HepG2 (cell line): Measurements from ENCODE around the gene MACROD2. TPM values are rescaled to one million over a fixed set of nuclear protein-coding genes. Genes with fewer than 3 reads are reported as not detected.

Source experiments
- ATAC-seq: fragments of 200-7000 bp; cut with Tn5 transposase; 3 replicates; pipeline ENCODE4 v1.9.1; 2020; ENCODE audit warnings: mild to moderate bottlenecking, moderate library complexity
- BruUV-seq: library from RNA; stranded (reverse); fragments of 400-500 nt; replicated peaks from 2 replicates; lab custom pipeline; 2021; lab: Mats Ljungman, UMichigan
- CTCF ChIA-PET: fragments of 300-600 bp; formaldehyde crosslinking; extraction: SDS; loops from one replicate; lab custom pipeline; 2021; ENCODE audit warnings: low total read pairs, inconsistent platforms, low intra/inter-chr PET ratio; lab: Yijun Ruan, JAX
- POLR2A ChIA-PET: fragments of 350-600 bp; sonication (Branson Sonifier 250); formaldehyde crosslinking; loops from one replicate; lab custom pipeline; 2020; ENCODE audit warnings: antibody characterized with exemption, inconsistent platforms; lab: Yijun Ruan, JAX
- DNase-seq: peaks from one replicate; pipeline ENCODE4 v3.0.0-alpha.2; 2015; ENCODE audit warnings: low spot score
- FAIRE-seq: peaks from 3 replicates; lab custom pipeline; 2011; peaks lifted over from hg19 to GRCh38; lab: Jason Lieb, UNC
- H2AFZ ChIP-seq: one replicate; pipeline ENCODE4 v1.6.1; 2011; ENCODE audit warnings: low read length, inconsistent platforms
- H3K27ac ChIP-seq: fragments of 300-600 bp; 3 replicates; pipeline ENCODE4 v1.8.0; 2011; ENCODE audit warnings: mixed run types, mild to moderate bottlenecking, mixed read lengths, low read length, inconsistent platforms; ENCODE audit not compliant: insufficient read depth; ENCODE audit errors: extremely low read length
- H3K27me3 ChIP-seq, 2 experiments: fragments of 200-600 bp in 1 of 2; 2 replicates in 1 of 2; 3 replicates in 1 of 2; pipeline versions ENCODE4 v1.6.0 to v1.8.0; 2011; ENCODE audit warnings: low read length in 2 of 2, mild to moderate bottlenecking in 2 of 2, moderate library complexity in 2 of 2, inconsistent platforms in 1 of 2; ENCODE audit not compliant: insufficient read depth in 2 of 2, control insufficient read depth in 1 of 2
- H3K36me3 ChIP-seq, 2 experiments: fragments of 200-600 bp in 1 of 2; replicated peaks in 1 of 2; 2 replicates in 1 of 2; 3 replicates in 1 of 2; pipeline versions ENCODE4 v1.5.1 to v1.8.0; 2011; ENCODE audit warnings: low read length in 2 of 2, inconsistent platforms in 1 of 2; ENCODE audit not compliant: insufficient read depth in 2 of 2, control insufficient read depth in 1 of 2
- H3K4me1 ChIP-seq: 2 replicates; pipeline ENCODE4 v1.5.1; 2012; ENCODE audit warnings: low read length, inconsistent platforms; ENCODE audit not compliant: insufficient read depth
- H3K4me2 ChIP-seq: 2 replicates; pipeline ENCODE4 v1.6.0; 2011; ENCODE audit warnings: low read depth, low read length, inconsistent platforms
- H3K4me3 ChIP-seq, 3 experiments: fragments of 200-600 bp in 1 of 3; sonication (generic), shearing (Covaris generic) in 1 of 3; replicated peaks in 1 of 3; 2 replicates each; pipeline ENCODE4 v1.5.1; 2011 to 2016; ENCODE audit warnings: low read length in 3 of 3, inconsistent platforms in 2 of 3, low read depth in 2 of 3, mild to moderate bottlenecking in 2 of 3, control low read depth in 1 of 3, mixed read lengths in 1 of 3; ENCODE audit not compliant: insufficient read depth in 1 of 3
- H3K79me2 ChIP-seq: one replicate; pipeline ENCODE4 v1.6.1; 2011; ENCODE audit warnings: low read length, inconsistent platforms; ENCODE audit not compliant: insufficient read depth
- H3K9ac ChIP-seq: 2 replicates; pipeline ENCODE4 v1.6.0; 2011; ENCODE audit warnings: mild to moderate bottlenecking, low read depth, low read length, inconsistent platforms; ENCODE audit not compliant: insufficient read depth
- H3K9me3 ChIP-seq: 2 replicates; pipeline ENCODE4 v1.5.1; 2012; ENCODE audit warnings: mild to moderate bottlenecking, low read length
- H4K20me1 ChIP-seq: 2 replicates; pipeline ENCODE4 v1.6.0; 2011; ENCODE audit warnings: inconsistent platforms, mild to moderate bottlenecking, low read length, moderate library complexity; ENCODE audit not compliant: insufficient read depth
- CBX1 ChIP-seq: IDR thresholded peaks from one replicate; pipeline ENCODE4 v1.6.1; 2016; ENCODE audit warnings: antibody characterized with exemption, low read depth
- HHEX ChIP-seq: IDR thresholded peaks from 2 replicates; pipeline ENCODE4 v1.6.1; 2016; ENCODE audit warnings: control low read depth
- JUN ChIP-seq: sonication (generic); formaldehyde crosslinking; IDR thresholded peaks from 2 replicates; pipeline ENCODE4 v1.4.0; 2020; ENCODE audit warnings: mild to moderate bottlenecking, missing genetic modification reagents
- KAT7 ChIP-seq: IDR thresholded peaks from 2 replicates; pipeline ENCODE4 v1.6.1; 2018; ENCODE audit warnings: borderline replicate concordance, missing compliant biosample characterization
- MEF2D ChIP-seq: sonication (generic); formaldehyde crosslinking; IDR thresholded peaks from 2 replicates; pipeline ENCODE4 v1.5.1; 2020; ENCODE audit warnings: mild to moderate bottlenecking, missing genetic modification reagents
- NCOA2 ChIP-seq: sonication (generic); formaldehyde crosslinking; IDR thresholded peaks from 2 replicates; pipeline ENCODE4 v1.8.0; 2022; ENCODE audit warnings: inconsistent platforms
- RXRB ChIP-seq: IDR thresholded peaks from 2 replicates; pipeline ENCODE4 v1.6.1; 2016; ENCODE audit warnings: borderline replicate concordance, missing genetic modification reagents, missing compliant biosample characterization
- XRCC5 ChIP-seq: fragments of 200-400 bp; formaldehyde crosslinking; optimal IDR thresholded peaks from 2 replicates; pipeline ENCODE3; 2017; ENCODE audit warnings: mild to moderate bottlenecking, low read length
- ZNF446 ChIP-seq: sonication (generic); formaldehyde crosslinking; IDR thresholded peaks from 2 replicates; pipeline ENCODE4 v1.5.0; 2020; ENCODE audit warnings: mild to moderate bottlenecking, missing genetic modification reagents
- ZNF563 ChIP-seq: sonication (generic); formaldehyde crosslinking; IDR thresholded peaks from 2 replicates; pipeline ENCODE4 v1.8.0; 2022; ENCODE audit warnings: mild to moderate bottlenecking, moderate library complexity, missing genetic modification reagents
- ZNF749 ChIP-seq: sonication (generic); formaldehyde crosslinking; IDR thresholded peaks from 2 replicates; pipeline ENCODE4 v1.8.0; 2022; ENCODE audit warnings: mild to moderate bottlenecking, missing genetic modification reagents, moderate library complexity, borderline replicate concordance
- ZNF773 ChIP-seq: sonication (generic); formaldehyde crosslinking; IDR thresholded peaks from 2 replicates; pipeline ENCODE4 v1.4.0; 2020; ENCODE audit warnings: missing genetic modification reagents, borderline replicate concordance
- WGBS: methylation state at CpG from one replicate; pipeline ENCODE4 v1.1.6; 2017; ENCODE audit warnings: low lambda C conversion rate; 5-methylcytosine and 5-hydroxymethylcytosine counted together
- in situ Hi-C: cut with HindIII; loops from 2 replicates; pipeline ENCODE4 v1.10.0; 2017; ENCODE audit warnings: low pct_unique_long_range_greater_than_20kb; ENCODE audit not compliant: extremely low pct_ligation_motif_present
- intact Hi-C: fragments of 100-400 bp; cut with micrococcal nuclease; formaldehyde crosslinking; loops from one replicate; pipeline ENCODE4 v1.10.0; 2022; ENCODE audit not compliant: unreplicated experiment
- polyA plus RNA-seq, 8 experiments: library from polyadenylated mRNA; depleted of rRNA in 3 of 8; stranded (reverse) in 7 of 8; unstranded in 1 of 8; fragments of >200 nt; fragmentation: Illumina TruSeq in 4 of 8; extraction: Trizol in 4 of 8; gene quantifications; 2 replicates each; pipeline versions ENCODE4 v1.2.1 to v1.2.3, GENCODE V29; 2011 to 2016; ENCODE audit warnings: low read depth in 4 of 8, missing spikeins in 1 of 8, mixed read lengths in 1 of 8; ENCODE audit not compliant: insufficient read depth in 1 of 8
- total RNA-seq, 5 experiments: library from RNA; depleted of rRNA; stranded (reverse); fragments of >200 nt; fragmentation: Illumina TruSeq; extraction: Trizol; gene quantifications; 2 replicates each; pipeline ENCODE4 v1.2.3, GENCODE V29; 2016; ENCODE audit warnings: low read depth in 1 of 5
- TF ChIP-seq, protein P1 (sequence below): sonication (generic); formaldehyde crosslinking; IDR thresholded peaks from 2 replicates; pipeline ENCODE4 v1.4.0; 2020; ENCODE audit warnings: missing genetic modification reagents
- TF ChIP-seq, protein P2 (sequence below): sonication (generic); formaldehyde crosslinking; IDR thresholded peaks from 2 replicates; pipeline ENCODE4 v1.4.0; 2020; ENCODE audit warnings: missing genetic modification reagents

MACROD2 gene
- total and polyA plus RNA-seq, 2 of the 13 experiments (the other 11 are each of a cell fraction or from before 2014, with no cell fraction given) = 0.13 to 0.51 TPM

DNA sequence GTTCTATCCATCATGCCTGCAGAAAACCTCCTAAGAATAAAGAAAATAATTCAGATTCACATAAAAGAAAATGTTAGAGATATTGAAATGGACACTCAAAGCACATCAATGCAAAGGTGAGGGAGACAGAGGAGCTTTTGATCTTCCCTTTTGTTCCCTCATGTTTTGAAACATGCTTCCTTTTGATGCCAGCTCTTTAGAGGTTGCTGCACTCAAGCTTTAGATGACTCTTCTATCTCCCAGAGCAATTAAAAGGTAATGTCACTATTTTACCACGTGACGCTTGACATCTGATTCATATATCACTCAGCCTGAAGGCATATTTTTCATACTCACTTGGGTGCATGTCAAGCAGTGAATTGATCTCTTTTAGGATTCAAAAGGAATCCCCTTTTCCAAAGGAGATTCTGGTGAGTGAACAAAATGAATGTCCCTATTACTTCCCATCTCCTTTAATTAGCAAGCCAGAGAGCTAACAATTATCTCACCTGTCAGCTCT, 1551.3 kb downstream of the MACROD2 start:
- no peak for FAIRE-seq
- no peaks in the 10 kb centered on the region for H3K79me2 ChIP-seq
- no peak overlapping the region for H3K9ac ChIP-seq
- H3K9me3 ChIP-seq = peaks cover 96% of the 10 kb centered on the region
- H3K4me3 ChIP-seq = no peak overlapping the region
- no peak for ATAC-seq
- H3K4me1 ChIP-seq = no peaks in the 10 kb centered on the region
- H3K36me3 ChIP-seq = no peaks in the 10 kb centered on the region
- WGBS = 3% methylated on average over 2 of the region's 2 CpGs
- no peak overlapping the region for H2AFZ ChIP-seq
- intact Hi-C loops (no loop called here), in situ Hi-C loops (no loop called here)
- no peak for DNase-seq
- ChIA-PET CTCF (no interaction called here), POLR2A (no interaction called here)
- H3K27me3 ChIP-seq = no peaks in the 10 kb centered on the region
- H3K4me2 ChIP-seq = no peak overlapping the region
- BruUV-seq = no TSS peak
- no peak overlapping the region for H3K27ac ChIP-seq
- no peaks in the 10 kb centered on the region for H4K20me1 ChIP-seq
- TF ChIP-seq CBX1 = no peak
- no peak for TF ChIP-seq NCOA2 (CRISPR knock-in tag)
- no peak for TF ChIP-seq KAT7
- TF ChIP-seq MEF2D (CRISPR knock-in tag) = no peak
- TF ChIP-seq RXRB (CRISPR knock-in tag) = no peak
- TF ChIP-seq, protein P1, sequence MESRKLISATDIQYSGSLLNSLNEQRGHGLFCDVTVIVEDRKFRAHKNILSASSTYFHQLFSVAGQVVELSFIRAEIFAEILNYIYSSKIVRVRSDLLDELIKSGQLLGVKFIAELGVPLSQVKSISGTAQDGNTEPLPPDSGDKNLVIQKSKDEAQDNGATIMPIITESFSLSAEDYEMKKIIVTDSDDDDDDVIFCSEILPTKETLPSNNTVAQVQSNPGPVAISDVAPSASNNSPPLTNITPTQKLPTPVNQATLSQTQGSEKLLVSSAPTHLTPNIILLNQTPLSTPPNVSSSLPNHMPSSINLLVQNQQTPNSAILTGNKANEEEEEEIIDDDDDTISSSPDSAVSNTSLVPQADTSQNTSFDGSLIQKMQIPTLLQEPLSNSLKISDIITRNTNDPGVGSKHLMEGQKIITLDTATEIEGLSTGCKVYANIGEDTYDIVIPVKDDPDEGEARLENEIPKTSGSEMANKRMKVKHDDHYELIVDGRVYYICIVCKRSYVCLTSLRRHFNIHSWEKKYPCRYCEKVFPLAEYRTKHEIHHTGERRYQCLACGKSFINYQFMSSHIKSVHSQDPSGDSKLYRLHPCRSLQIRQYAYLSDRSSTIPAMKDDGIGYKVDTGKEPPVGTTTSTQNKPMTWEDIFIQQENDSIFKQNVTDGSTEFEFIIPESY (CRISPR knock-in tag) = no peak
- no peak for TF ChIP-seq HHEX (CRISPR knock-in tag)

DNA sequence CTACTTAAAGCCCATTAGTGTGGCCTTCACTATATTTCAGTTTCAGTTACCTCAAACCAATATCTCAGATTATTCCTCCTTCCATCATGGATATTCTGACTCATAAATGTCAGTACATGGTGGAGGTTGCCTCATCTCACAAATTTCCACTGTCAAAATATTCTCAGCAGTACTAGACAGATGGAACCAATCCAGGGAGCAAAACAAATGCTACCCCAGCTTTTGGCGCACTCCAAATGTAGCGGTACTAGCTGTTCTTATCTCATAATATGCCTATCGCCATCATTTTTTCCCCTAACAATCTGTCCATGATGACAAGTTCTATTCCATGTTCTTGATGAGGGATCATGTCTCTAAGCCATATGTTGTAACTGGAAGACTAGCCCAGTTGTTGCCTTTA, 1551.8 kb downstream of the MACROD2 start:
- H3K9ac ChIP-seq = no peak overlapping the region

More for the DNA sequence above, 1551.8 kb downstream of the MACROD2 start:
- TF ChIP-seq ZNF749 (CRISPR knock-in tag) (no peak), JUN (CRISPR knock-in tag) (no peak), ZNF773 (CRISPR knock-in tag) (no peak), ZNF563 (CRISPR knock-in tag) (no peak), ZNF446 (CRISPR knock-in tag) (no peak), XRCC5 (no peak)
- TF ChIP-seq, protein P2, sequence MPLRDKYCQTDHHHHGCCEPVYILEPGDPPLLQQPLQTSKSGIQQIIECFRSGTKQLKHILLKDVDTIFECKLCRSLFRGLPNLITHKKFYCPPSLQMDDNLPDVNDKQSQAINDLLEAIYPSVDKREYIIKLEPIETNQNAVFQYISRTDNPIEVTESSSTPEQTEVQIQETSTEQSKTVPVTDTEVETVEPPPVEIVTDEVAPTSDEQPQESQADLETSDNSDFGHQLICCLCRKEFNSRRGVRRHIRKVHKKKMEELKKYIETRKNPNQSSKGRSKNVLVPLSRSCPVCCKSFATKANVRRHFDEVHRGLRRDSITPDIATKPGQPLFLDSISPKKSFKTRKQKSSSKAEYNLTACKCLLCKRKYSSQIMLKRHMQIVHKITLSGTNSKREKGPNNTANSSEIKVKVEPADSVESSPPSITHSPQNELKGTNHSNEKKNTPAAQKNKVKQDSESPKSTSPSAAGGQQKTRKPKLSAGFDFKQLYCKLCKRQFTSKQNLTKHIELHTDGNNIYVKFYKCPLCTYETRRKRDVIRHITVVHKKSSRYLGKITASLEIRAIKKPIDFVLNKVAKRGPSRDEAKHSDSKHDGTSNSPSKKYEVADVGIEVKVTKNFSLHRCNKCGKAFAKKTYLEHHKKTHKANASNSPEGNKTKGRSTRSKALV (CRISPR knock-in tag) = no peak
- DNase-seq = no peak
- Histone ChIP-seq H4K20me1 (no peaks in the 10 kb centered on the region), H3K9me3 (peaks cover 95% of the 10 kb centered on the region), H3K4me1 (no peaks in the 10 kb centered on the region), H2AFZ (no peak overlapping the region), H3K4me3 (no peak overlapping the region), H3K4me2 (no peak overlapping the region), H3K36me3 (no peaks in the 10 kb centered on the region), H3K27ac (no peak overlapping the region), H3K27me3 (no peaks in the 10 kb centered on the region), H3K79me2 (no peaks in the 10 kb centered on the region)
- intact Hi-C loops (no loop called here), in situ Hi-C loops (no loop called here)
- CTCF ChIA-PET = no interaction called here
- 61% methylated on average over 3 of the region's 3 CpGs for WGBS
- FAIRE-seq = no peak
- no peak for ATAC-seq
- BruUV-seq = no TSS peak
- POLR2A ChIA-PET = no interaction called here
